CD4-positive, alpha-beta T cell treated with Interleukin-15 for 4 hours (primary cell): ENCODE results near the gene NPRL2.

ENCODE experiments used
- DNase-seq: peaks from one replicate; pipeline ENCODE4 v3.0.0-alpha.2; 2020; ENCODE audit warnings: low spot score

The NPRL2 gene

DNA sequence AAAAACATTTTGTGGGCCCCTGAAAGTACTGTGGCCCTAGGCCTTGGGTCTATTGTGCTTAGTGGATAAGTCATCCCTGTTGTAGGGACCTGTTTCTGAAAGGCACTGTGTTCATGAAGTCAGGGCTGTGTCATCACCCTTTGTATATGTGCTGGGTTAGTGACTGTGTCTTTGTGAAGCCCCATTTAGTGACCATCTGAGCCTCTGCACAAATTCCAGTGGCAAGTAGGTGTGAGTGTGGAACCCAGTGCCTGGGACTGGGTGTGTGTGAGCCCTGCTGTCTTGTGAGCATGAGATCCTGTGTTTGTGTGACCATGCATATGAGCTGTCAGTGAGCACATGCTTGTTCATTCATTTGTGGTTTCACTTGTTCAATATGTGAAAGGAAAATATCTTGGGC is 46.0 kb downstream of the NPRL2 start:
- no peak for DNase-seq

- no peak for DNase-seq
Observed at GRCh38 chr3:50303013-50303815, 47.4 kb downstream of the NPRL2 start, which contains the start of gene HYAL1. Gene HYAL1 (minus strand): TSS chr3:50303574. CDS start chr3:50302956, 618 bp downstream.

- no peak for DNase-seq
Observed at GRCh38 chr3:50302095-50303012, 48.2 kb downstream of the NPRL2 start.

GRCh38 chr3:50300681-50301254 is 49.8 kb downstream of the NPRL2 start:
- DNase-seq: no peak

- DNase-seq: no peak
Observed at GRCh38 chr3:50299929-50300680, 50.5 kb downstream of the NPRL2 start.

GRCh38 chr3:50299638-50299928 is 51.0 kb downstream of the NPRL2 start:
- DNase-seq: no peak

DNA sequence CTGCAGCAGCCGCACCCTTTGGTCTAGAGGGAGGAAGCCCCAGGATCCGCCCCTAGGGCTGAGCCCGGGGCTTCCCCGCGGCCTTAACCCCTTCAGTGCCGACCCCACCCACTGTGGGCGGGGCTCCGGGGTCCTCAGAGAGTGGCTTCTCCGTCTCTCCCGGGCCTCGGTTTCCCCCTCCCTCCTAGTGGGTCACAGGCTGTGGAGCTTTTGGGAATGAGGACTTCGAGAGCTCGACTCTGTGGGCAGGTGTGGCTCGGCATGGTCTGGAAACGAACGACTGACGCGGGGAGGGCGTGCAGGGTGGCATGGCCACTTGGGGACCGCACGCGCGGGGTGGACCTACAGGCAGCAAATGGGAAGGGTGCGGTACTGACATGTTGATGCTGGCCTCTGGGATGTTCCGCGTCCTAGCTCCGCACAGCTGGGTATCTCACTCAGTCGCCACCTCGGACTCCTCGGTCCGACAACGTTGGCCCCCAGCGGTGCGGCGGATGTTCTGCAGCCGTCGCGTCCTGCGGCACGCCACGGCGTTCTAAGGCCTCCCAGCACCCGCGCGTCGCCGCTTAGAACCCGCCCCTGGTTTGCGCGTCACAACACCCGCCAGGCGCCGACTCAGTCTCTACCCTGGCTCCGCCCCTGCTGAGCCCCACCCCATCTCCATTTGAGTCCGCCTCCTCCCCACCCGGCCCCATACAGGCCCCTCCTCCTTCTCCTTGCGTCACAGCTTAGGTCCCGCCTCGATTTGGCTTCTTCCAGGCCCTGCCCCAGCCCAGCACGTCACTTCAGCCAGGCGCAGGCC is 51.5 kb downstream of the NPRL2 start, which contains the start of the genes HYAL3 and NAA80:
TSS of gene HYAL3 (minus strand) at position 570 of the 802 bp plus-strand sequence. CDS start 3,803 bp downstream, outside the sequence.
TSS of gene NAA80 (minus strand) at position 570 of the 802 bp plus-strand sequence. CDS start 1,942 bp downstream, outside the sequence.
- DNase-seq: peak; percentile 99

GRCh38 chr3:50297896-50298725 is 52.5 kb downstream of the NPRL2 start:
- DNase-seq: no peak

GRCh38 chr3:50297384-50297775 is 53.2 kb downstream of the NPRL2 start:
- no peak for DNase-seq
